Stimulated activated CD8-positive, alpha-beta memory T cell treated with anti-CD3 and anti-CD28 coated beads, Interleukin-2, amount 100 ng/mL, for 1 hour (primary cell): ENCODE data around the gene RAI14.
"Not testable (repeated sequence)": the region's sequence is repeated elsewhere in the genome, so short reads cannot be mapped to it uniquely, and the experiment has no call there.

Source experiments
- DNase-seq, 2 donors: peaks; one replicate each; pipeline ENCODE4 v3.0.0-alpha.2; 2020; ENCODE audit warnings: low read depth in 2 of 2

RAI14 gene

DNA sequence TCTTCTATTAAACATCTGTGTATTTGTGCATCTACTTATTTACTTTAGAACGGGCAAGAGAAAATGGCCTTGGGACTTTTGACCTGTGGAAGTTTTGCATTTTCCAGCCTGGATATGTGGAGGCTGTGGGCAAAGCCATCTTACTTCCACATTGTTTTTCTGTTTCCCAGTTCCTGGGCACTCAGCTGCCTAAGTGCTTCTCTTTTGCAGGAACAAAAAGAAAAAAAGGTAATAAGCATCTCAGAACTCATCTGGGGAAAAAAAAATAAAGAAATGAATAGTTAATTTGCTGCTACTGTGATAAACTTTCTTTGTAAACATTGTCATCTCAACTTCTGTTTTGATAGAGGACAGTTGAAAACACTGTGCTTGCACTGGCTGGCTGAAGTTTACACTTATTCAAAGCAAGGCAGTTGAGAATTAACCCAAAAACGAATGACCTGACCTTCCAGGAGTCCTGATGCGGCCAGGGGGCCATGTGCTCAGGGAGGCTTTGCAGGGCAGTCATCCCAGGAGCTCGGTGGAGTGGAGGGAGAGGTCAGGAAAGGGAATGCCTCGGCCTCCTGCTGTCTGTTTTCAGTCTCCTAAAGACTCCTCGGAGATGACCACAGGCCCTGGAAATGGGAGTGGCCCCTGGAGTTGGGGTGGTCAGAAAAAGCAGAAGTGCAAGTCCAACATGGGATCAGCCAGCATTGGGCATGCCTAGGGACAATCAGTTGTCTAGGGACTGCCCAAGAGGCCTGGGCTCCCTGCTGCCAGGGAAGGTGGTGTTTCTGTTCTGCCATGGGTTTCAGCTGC, 75.5 kb downstream of the RAI14 start:
- no peak for DNase-seq

DNA sequence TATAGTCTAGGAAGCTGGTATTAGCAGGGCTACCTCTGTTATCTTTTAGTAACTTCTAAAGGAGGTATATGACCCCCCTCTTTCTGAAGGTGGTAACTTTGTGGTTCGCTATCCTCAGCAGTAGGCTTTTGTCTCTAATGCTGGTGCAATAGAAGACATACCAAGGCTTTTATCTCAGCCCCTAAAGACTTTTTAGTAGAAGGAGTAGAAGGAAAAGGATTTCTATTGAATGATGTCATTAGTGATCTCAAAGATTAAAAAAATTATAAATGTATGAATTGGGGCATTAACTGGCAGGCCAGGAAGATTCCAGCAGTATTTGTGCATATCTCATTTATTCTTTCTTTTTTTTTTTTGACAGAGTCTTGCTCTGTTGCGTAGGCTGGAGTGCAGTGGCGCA, 78.2 kb downstream of the RAI14 start:
- no peak for DNase-seq

DNA sequence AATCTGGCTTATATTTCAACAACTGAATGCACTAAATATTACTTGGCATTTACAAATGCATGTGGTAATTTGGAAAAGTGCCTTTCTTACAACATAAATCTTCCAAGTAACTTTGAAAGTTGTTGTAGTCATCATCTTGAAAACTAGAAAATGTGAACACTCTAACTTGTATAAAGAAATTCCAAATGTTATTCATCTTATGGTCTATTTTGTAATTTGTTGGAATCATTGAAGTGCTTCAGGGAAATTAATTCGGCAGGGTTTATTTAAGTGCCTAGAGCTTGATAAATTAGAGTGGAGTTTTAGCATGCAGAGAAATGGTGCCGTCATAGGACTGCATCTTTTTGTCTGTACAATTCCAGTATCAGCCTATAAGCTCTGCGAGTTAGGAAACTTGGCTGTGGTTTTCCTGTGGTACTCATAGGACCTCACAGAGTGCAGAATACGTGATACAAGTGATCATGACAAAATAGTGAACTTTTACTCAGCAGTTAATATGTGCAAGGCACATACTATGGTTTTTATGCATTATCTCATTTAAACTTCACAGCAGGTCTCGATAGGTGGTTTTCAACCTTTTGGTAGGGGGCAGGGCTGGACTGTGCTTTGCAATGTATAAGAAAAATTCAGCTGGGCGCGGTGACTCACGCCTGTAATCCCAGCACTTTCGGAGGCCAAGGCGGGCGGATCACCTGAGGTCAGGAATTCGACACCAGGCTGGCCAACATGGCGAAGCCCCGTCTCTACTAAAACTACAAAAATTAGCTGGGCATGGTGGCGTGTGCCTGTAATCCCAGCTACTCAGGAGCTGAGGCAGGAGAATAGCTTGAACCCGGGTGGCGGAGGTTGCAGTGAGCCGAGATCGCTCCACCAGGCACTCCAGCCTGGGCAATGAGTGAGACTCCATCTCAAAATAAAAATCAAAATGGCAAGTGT, 79.6 kb downstream of the RAI14 start:
- no peak for DNase-seq

DNA sequence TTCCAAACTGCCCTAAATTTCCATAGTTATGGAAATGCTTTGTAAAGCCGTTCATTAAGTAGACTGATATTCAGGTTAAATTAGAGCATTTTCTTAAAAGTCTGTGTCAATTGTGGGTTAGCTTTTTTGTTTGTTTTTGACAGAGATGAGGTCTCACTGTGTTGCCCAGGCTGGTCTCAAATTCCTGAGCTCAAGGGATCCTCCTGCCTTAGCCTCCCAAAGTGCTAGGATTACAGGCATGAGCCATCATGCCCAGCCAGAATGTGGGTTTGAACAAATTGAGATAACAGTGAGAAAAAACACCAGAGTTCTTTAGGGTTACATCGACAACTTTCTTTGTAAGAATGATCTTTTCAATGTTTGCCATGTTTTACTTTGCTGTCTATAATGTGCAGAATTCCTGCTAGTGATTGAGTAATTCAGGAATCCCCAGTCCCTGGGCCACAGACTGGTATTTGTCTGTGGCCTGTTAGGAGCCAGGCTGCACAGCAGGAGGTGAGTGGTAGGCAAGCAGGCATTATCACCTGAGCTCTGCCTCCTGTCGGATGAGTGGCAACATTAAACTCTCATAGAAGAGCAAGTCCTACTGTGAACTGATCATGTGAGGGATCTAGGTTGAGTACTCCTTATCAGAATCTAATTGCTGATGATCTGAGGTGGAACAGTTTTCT, 80.5 kb downstream of the RAI14 start:
- no peak for DNase-seq

DNA sequence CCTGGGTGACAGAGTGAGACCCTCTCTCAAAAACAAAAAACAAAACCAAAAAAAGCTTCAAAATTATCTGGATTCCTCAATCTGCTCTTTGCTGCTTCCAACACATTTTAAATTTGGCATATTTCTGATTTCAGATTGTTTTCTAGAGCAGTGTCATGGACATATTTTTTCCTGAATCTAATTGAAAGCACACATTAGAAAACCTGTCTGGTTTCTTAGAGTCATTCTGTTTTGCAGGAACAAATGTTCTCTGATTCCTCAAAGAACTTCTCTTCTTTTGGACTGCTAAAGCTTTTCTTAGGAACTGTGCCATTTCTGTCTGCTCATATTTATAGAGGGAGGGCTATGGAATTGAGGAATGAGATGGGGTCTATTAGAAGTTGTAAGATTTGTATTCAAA, 81.6 kb downstream of the RAI14 start:
- DNase-seq: no peak

DNA sequence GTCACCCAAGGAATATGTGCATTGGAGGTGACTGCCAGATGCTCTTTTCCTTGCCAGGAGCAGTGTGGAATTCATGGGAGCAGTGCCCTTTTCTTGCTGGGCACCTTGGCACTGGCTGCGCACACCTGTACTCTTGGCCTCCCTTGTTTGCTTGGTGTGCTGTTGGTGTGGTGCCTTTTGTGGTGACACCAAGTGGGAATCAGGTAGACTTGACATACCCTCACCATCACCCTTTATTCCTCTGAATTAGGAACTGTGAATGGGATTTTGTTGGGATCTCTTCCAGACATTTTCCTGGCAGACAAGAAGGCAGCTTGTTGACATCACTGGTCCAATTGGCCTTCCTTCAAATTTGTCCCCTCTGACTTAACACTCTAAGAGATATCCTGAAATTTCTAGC, 82.3 kb downstream of the RAI14 start:
- DNase-seq: no peak

DNA sequence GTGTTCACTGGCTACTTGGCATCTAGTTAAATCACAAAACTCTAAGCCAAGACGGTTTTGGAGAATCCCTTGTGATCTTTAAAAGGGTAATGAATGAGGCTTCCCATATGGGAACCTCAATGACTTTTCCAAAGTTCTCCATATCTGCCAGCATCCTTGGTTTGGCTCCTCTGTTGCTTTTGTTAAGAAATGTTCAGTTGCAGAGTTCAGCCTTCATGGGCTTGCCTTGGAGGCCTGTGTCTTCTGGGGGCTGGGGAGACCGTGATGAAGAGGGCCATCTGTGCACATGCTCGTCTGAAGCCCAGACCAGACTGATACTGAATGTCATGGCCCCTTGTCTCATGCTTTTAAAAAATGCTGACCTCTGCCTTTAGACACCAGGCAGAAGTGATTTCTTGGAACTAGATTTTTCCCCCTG, 84.3 kb downstream of the RAI14 start:
- no peak for DNase-seq

DNA sequence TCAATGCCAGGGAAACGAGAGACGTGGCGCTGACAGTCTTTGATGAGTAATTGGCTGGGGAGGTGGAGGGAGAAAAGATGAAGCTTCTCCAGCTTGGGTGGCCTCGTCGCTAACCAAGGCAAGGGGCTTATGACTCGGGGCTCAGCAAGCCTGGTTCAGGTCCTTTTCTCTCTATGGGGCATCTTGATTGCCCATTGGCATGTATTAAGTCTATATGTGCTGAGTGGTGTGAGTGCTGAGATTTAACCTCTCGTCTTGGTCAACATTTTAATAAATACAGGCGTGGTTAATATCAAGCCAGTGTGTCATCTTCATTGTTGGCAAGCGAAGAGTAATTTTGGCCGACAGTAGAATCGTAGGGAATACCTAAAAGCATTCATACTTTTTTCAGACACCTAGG, 85.9 kb downstream of the RAI14 start:
- no peak for DNase-seq

DNA sequence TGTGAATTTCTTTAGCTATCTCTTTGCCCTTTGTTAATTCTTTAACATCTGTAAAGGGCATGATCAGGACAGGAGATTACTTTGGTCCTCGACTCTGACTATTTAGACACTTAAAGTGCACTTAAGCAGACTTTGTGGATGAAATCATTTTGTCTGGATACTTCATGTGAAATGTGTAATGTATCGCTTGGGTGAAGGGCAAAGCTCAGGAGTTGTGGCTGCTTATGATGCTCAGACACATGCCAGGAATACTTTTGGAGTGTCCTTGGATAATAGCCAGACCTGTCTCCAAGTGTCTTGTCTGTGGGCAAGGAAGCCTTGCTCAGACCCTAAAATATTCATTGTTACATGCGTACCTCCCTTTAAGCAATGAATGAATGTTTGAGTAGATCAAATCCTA, 87.8 kb downstream of the RAI14 start:
- DNase-seq: no peak

DNA sequence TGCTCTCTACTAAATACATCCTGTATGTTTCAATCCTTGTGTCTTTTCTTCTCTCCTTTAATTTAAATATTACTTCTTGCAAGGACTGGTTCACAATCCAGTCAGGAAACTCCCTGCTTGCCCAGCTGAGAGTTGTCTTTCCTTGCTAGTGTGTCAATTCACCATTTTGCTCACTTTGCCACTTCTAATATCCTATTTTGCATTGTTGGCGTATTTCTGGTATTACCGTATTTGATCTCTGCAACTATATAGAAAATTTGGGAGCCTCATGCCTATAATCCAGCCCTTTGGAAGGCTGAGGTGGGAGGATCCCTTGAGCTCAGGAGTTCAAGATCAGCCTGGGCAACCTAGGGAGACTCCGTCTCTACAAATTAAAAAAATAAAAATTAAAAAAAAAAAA, 92.3 kb downstream of the RAI14 start:
- no peak for DNase-seq

DNA sequence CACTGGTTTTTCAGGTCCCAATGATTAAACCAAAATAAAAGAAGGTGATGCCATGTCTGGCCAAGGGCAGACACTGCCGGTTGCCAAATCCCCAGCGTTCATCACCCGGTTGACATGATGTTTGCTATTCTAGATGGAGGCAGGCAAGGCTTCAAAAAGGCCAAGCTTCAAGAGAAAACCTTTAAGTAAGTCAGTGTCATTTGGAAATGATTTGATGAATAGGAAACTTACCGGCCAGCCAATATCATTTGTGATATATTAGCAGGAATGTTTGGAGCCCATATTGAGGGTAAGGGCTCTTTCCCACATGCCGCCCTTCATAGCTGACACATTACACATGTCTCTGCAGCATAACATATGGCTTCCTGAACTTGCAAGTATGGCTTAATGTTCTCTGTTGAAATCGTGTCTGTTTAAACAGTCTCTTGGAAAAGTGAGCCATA, 93.3 kb downstream of the RAI14 start:
- DNase-seq: no peak

DNA sequence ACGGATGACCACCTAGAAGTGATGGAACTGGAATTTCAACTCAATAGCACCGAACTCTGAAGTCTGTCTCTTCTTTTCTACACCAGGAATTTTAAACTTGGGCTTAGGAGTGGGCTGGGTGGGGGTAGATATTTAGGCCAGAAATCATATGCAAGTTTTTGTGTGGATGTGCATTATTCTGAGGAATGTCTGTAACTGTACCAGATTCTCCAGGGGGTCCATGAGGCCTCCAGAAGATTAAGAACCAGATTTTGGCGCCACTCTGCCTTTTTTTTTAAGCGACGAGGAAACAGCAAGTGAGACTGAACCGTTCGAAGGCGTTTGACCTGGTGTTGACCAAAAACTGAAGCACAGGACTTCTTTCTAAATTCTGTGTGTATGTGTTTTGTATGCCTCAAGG, 94.1 kb downstream of the RAI14 start:
- DNase-seq: no peak

DNA sequence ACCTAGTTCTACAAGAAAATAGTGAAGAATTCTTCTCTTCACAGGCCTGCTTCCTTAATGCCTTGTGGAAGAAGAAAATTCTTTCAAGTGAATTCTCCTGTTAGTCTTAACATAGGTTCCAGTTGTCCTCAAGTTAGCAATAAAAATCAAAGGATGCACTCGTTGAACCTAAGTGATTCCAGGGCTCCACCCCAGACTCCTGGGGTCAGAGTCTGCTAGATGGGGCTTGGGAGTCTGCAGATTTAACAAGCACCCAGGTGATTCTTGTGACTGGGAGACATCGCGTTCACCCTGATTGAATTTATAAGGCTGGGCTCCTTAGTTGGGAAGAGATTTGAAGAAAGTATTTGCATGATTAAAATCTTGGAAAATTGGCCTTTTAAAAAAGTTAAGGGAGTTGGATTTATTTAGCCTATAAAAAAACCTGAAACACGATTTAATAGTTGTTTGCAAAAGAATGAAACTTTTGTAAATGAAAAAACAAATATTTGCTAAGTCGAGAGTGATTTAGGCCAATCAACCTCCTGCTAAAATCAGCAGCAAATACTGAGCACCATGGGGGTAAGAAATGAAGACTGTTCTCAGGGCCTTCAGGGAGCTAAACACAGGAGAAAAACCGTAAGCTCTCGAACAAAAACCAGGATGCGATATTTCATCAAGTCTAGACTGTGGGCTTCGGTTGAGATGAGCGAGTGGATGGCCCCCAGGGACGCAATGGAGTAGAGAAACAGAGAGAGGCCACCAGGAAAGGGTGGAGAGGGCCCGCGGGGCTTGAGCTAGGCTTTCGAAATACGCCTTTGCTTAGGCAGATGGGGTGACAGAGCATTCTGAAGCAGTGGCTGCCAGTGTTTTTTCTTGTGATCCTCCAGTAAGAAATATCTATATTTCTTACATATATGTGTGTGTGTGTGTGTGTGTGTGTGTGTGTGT, 95.9 kb downstream of the RAI14 start:
- no peak for DNase-seq

DNA sequence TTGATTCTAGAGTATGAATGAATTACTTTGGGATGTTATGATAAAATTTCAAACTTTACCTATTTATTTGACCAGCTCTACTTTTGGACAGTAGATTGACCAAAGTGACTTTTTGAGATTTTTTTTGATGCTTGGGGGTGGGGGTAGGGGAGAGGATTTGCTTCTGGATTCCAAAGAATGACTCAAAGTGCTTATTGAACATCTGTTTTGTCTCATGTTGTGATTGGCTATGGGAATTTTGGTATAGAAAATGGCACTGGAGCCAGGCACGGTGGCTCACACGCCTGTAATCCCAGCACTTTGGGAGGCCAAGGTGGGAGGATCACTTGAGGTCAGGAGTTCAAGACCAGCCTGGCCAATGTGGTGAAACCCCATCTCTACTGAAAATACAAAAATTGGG, 97.1 kb downstream of the RAI14 start:
- DNase-seq: not testable (repeated sequence)

DNA sequence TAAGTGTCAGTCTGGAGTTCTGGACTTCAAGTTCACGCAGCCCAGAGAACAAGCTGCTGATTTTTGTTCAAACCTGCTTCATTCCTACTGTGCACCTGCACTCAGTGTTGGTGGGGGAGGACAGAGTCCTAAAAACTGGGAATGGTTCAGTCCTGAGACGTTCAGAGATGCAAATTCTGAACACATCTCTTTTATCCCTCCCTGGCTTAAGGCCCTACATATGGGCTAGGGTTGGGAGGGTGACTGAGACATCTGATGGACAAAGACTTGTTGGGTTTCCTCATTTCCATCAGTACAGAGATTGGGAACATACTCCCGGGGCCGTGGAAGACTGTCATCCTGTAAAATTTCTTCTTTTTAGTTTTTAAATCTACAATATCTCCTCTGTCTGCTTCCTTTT, 99.8 kb downstream of the RAI14 start:
- no peak for DNase-seq

DNA sequence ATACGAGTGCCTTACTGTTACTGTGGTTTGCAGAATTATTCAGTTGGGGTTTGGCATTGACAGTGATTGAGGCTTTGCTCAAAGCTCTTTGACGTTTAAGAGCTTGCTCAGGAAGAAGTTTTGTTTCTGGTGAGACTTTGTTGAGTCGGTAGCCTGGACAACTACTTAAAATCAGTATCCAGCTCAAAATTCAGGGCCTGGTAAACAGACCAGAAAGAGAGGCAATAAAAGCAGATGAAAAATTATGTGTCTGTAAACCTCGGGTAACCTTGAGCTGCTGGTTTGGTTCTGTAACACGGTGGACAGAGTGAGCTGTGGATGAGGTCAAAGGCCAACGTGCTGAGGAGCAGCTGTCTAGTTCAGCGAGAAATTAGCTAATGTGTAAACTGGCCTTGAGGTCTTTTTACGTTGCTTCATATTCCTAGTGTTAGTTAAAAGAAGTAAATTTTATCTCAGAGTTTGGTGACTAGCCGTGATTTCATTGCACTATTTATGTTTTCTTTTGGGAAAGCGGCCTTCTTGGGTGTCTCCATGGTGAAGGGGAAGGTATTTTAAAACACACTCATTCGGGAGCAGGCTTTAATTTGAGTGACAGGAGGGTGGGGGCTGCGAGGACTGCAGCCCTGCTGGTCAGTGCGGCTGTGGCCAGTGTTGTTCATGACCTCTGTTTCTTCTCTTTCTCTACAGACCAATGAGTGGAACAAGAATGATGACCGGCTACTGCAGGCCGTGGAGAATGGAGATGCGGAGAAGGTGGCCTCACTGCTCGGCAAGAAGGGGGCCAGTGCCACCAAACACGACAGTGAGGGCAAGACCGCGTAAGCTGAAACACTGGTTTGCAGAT, 100.9 kb downstream of the RAI14 start:
- DNase-seq: no peak

DNA sequence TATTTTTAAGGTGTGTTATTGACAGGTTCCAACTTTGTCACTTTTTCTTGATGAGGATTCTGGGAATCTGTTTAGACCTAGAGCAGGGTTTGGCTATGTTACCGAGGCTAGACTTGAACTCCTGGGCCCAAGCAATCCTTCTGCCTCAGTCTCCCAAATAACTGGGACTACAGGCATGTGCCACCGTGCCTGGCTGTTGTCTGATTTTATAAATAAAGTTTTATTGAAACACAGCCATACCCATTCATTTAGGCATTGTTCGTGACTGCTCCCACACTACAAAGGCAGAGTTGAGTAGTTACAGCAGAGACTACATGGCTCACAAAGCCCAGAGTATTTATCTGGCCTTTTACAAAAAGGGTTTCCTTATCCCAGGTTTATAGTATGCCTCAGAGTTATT, 102.4 kb downstream of the RAI14 start:
- no peak for DNase-seq

DNA sequence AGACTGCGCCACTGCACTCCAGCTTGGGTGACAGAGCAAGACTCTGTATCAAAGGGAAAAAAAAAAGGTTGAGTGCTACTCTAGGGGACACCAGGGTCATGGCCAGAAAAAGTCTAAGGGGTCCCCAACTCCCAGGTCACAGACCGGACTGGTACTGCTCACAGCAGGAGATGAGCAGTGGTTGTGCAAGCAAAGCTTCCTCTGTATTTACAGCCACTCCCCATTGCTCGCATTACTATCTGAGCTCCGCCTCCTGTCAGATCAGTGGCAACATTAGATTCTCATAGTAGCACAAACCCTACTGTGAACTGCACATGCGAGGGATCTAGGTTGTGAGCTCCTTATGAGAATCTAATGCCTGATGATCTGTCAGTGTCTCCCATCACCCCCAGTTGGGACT, 103.1 kb downstream of the RAI14 start:
- not testable (repeated sequence) for DNase-seq

DNA sequence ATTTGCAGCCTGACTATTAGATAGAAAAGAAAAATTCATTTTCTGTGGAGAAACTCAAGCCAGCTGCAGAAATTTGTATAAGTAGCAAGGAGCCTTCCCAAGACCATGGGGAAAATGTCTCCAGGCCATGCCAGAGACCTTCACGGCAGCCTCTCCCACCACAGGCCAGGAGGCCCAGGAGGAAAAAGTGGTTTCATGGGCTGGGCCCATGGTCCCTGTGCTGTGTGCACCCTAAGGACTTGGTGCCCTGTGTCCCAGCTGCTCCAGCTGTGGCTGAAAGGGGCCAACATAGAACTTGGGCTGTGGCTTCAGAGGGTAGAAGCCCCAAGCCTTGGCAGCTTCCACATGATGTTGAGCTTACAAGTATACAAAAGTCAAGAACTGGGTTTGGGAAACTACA, 109.5 kb downstream of the RAI14 start:
- DNase-seq: no peak

DNA sequence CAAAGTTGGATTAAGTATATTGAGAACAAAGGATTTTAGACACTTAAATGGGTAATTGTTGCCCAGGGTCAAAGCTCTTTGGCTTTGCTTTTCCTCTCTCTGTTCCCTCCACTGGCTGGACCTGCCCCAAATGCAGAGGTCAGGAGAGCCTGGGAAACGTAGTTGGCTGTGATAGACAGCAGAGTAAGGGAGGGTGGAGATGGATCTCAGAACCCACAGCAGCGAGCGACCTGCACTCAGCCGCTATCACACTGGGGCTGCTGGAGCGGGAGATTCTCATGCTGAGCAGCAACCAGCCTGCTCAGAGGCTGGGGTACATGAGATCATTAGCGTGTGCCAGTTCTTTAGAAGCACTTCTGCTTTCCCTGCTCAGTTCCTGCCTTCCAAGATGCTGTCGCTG, 111.1 kb downstream of the RAI14 start:
- no peak for DNase-seq
